Amygdala (tissue), 56 donors: ENCODE measurements around the gene JADE2.
"Not testable (repeated sequence)": the region's sequence is repeated elsewhere in the genome, so short reads cannot be mapped to it uniquely, and the experiment has no call there.

Source experiments
- DNase-seq, 56 donors: peaks; one replicate each; lab custom pipeline; 2025; lab: John Stamatoyannopoulos, UW

JADE2 gene

GRCh38 chr5:134524826-134525682 lies at the start of gene JADE2:
Gene JADE2 (plus strand): TSS chr5:134525670. CDS start chr5:134535858, 10,188 bp downstream.
- peak in 51 of 56 donors; percentile 11 to 89 (median 58) for DNase-seq

DNA sequence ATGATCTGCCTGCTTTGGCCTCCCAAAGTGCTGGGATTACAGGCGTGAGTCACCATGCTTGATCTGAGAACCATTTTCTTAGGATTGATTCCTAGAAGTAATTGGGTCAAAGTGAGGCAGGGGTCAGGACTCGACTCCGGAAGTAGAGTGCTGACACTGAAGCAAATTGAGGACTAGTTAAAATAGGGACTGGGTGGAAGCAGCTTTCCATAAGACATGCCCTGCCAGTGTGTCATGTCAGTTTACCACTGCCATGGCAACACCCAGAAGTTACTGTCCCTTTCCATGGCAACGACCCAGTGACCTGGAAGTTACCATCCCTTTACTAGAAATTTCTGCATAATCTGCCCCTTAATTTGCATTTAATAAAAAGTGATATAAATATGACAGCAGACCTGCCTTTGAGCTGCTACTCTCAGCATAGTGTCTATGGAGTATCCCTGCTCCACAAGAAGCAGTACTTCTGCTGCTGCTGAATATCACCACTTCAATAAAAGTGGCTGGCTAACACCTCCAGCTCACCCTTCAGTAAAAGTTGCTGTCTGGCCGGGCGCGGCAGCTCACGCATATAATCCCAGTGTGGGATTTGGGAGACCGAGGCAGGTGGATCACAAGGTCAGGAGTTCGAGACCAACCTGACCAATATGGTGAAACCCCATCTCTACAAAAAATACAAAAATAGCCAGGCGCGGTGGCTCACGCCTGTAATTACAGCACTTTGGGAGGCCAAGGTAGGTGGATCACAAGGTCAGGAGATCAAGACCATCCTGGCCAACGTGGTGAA lies 47.8 kb upstream of the JADE2 start:
- DNase-seq: no peak

DNA sequence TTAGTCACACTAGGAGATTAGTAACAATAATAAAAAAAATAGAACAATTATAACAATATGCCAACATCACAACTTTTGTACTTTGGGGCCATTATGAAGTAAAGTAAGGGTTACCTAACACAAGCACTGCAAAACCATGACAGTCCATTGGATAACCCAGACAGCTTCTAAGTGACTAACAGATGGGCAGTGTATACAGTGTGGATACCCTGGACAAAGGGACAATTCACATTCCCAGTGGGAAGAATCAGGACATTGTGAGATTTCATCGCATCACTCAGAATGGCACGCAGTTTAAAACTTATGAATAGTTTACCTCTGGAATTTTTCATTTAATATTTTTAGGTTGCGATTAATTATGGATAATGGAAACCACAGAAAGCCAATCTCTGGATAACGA lies 45.6 kb upstream of the JADE2 start:
- DNase-seq: no peak

DNA sequence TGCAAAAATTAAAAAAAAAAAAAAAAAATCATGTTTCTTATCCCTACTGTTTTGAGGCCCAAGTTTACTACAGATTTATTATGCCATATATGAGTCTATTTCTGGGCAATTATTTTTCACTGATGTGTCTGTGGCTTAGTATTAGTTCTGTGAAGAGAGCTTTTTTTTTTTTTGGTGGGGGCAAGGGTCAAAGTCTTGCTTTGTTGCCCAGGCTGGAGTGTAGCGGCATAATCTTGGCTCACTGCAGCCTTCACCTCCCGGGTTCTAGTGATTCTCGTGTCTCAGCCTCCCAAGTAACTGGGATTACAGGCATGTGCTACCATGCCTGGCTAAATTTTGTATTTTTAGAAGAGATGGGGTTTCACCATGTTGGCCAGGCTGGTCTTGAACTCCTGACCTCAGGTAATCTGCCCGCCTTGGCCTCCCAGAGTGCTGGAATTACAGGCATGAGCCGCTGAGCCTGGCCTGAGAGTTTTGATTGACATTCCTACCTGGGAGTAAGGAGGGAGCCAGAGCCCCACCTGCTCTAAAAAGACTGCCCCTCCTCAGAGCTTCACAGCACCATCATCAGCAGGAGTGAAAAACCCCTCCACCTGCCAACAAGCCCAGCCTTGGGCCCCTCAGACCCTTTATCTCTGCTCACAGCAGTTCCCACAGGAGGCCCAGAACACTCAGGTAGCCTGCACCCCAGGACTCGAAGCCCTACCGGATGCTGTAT lies 36.1 kb upstream of the JADE2 start:
- DNase-seq: no peak

DNA sequence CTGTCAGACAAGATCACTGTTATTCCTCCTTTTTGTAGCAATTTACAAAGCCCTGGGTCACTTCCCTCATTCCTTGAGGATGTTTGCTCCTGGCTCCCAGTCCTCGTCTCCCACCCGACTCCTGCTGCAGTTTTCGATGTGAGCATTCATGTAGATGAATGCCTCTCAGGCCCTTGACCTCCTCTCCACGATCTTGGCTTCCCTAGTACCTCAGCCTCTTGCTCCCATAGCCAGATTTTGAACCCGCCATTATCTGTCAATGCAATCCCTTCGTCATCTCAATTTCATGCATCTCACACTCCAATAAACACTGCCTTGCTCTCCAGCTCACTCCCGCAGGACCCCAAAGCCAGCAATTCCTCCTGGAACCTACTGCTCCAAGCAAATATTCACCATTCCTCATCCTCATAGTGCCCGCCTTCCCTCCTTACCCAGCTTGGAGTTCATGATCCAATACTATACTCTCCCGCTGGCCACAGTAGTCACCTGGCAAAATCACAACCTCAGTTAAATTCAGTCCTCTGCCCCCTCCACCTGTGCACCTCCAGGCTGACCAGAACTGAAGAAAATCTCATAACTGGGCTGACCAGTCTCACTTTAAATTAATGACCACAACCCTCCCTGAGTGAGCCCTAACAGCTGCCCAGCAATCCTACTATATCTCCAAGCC lies 35.1 kb upstream of the JADE2 start:
- DNase-seq: no peak

- no peak for DNase-seq
Measured at GRCh38 chr5:134490925-134491271, 34.6 kb upstream of the JADE2 start.

DNA sequence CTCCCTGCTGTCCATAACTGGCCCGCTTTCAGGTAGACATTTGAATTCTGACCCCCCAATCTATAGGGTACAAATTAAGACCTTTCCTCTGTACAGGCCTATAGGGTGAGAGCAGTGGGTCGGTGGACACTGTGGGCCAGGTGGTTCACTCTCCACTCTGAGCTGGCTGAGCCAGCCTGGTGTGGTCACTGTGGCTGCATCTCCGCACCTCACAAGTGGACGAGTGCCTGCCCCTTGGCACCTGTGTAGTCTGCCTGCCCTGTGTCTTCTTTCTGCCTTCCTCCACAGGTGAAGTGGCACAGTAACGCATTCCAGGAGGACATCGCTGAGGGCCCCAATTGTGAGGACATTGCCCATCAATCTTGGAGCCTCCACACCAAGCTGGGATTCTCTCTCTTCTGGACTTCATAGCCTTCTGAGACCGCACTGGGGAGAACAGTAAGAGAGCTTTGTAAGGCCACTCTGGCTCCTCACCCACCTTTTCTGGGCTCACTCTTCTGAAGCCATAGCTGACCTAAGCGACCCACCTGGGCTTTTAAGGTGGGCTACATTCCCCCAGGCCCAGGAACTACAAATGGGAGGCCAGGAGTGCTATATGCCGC lies 33.5 kb upstream of the JADE2 start:
- no peak for DNase-seq

DNA sequence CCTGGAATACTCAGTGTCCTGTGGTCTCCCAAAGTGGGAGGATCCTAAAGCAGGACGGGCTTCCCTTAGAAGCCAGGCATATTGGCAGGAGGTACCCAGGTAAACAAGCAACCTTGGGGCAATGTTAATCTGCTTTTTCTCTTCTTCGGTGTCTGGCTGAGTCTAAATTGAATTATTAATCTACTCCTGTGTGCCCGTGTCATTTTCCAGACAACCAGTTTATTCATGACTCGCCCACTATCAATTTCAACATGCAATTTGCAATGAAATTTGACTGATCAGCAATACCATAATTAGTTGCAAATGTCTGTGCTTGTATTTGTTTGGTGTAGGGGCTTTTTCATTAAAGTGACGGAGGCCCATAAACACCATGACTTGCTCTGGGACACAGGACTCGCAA lies 32.9 kb upstream of the JADE2 start:
- no peak for DNase-seq

- no peak for DNase-seq
Measured at GRCh38 chr5:134493461-134494055, 31.9 kb upstream of the JADE2 start.

- DNase-seq: no peak
Measured at GRCh38 chr5:134494780-134495179, 30.7 kb upstream of the JADE2 start.

DNA sequence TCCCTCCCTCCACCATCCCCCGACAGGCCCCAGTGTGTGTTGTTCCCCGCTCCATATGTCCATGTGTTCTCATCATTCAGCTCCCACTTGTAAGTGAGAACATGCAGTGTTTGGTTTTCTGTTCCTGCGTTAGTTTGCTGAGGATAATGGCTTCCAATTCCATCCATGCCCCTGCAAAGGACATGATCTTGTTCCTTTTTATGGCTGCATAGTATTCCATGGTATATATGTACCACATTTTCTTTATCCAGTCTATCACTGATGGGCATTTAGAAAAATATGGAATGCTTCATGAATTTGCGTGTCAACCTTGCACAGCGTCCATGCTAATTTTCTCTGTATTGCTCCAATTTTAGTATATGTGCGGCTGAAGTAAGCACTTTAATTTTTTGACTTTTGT lies 25.6 kb upstream of the JADE2 start:
- not testable (repeated sequence) for DNase-seq

DNA sequence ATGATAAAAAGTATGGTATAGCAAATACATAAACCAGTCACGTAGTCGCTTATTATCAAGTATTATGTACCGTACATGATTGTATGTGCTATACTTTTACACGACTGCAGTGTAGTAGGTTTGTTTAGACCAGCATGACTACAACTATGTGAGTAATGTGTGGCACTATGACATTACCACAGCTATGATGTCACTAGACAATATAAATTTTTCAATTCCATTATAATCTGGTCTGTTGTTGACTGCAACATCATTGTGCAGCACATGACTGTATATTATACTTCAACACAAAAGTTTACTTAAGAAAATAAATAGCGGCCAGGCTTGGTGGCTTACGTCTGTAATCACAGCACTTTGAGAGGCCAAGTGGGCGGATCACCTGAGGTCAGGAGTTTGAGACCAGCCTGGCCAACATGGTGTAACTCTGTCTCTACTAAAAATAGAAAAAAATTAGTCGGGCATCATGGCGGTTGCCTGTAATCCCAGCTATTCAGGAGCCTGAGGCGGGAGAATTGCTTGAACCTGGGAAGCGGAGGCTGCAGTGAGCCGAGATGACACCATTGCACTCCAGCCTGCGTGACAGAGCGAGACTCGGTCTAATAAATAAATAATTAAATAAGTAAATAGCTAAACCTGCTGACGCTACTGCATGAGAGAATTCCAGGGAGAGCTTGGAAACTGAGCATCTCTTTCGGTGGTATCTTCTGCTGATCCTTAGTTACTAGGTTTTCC lies 24.6 kb upstream of the JADE2 start:
- no peak for DNase-seq

DNA sequence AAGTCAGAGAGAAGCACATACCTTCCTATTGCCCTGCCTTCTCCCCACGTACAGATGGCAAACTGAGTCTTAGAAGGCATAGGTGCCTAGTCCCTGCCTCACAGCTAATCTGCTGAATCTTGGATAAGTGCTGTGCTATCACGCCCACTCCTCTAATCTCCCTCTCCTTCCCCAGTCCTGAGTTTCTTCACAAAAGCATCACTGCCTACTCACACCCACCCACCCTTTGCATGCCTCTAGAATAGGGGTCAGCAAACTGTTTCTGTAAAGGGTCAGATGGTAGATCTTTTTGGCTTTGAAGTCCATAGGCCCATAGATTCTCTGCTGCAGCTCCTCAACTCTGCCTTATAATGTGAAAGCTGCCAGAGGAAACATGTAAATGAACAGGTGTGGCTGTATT lies 23.2 kb upstream of the JADE2 start:
- DNase-seq: no peak

- DNase-seq: peak in 8 of 56 donors; percentile 11 to 33 (median 24)
Measured at GRCh38 chr5:134503088-134503936, 22.2 kb upstream of the JADE2 start.

- DNase-seq: no peak
Measured at GRCh38 chr5:134503937-134504437, 21.5 kb upstream of the JADE2 start.

GRCh38 chr5:134504629-134505300 lies 20.7 kb upstream of the JADE2 start:
- no peak for DNase-seq
